Keratinocyte (primary cell): Measurements from ENCODE around the gene GARNL3. TPM values are rescaled to one million over a fixed set of nuclear protein-coding genes. Genes with fewer than 3 reads are reported as not detected.

Experiments
- DNase-seq: peaks from one replicate; pipeline ENCODE4 v3.0.0-alpha.2; 2011; ENCODE audit warnings: low read depth, missing footprints, low spot score
- FAIRE-seq: peaks from 2 replicates; lab custom pipeline; 2011; peaks lifted over from hg19 to GRCh38; lab: Jason Lieb, UNC
- H2AFZ ChIP-seq: 2 replicates; pipeline ENCODE4 v1.6.0; 2012; ENCODE audit warnings: low read length, control low read depth, inconsistent platforms; ENCODE audit not compliant: control insufficient read depth
- H3K27ac ChIP-seq: 2 replicates; pipeline ENCODE4 v1.5.1; 2011; ENCODE audit warnings: low read length; ENCODE audit not compliant: control insufficient read depth, insufficient read depth
- H3K27me3 ChIP-seq: 3 replicates; pipeline ENCODE4 v1.6.0; 2011; ENCODE audit warnings: low read length; ENCODE audit not compliant: control insufficient read depth, insufficient read depth; ENCODE audit errors: extremely low read depth
- H3K36me3 ChIP-seq, 2 experiments: 2 replicates in 1 of 2; 3 replicates in 1 of 2; pipeline ENCODE4 v1.5.1; 2011; ENCODE audit warnings: low read length in 2 of 2, mild to moderate bottlenecking in 1 of 2; ENCODE audit not compliant: control insufficient read depth in 2 of 2, insufficient read depth in 2 of 2; ENCODE audit errors: extremely low read depth in 1 of 2
- H3K4me1 ChIP-seq: 3 replicates; pipeline ENCODE4 v1.5.1; 2011; ENCODE audit warnings: low read length; ENCODE audit not compliant: control insufficient read depth, insufficient read depth; ENCODE audit errors: extremely low read depth
- H3K4me2 ChIP-seq: 3 replicates; pipeline ENCODE4 v1.6.0; 2011; ENCODE audit warnings: low read depth, low read length; ENCODE audit not compliant: control insufficient read depth, insufficient read depth; ENCODE audit errors: extremely low read depth
- H3K4me3 ChIP-seq, 3 experiments: fragments of 200-600 bp in 1 of 3; sonication (generic) in 1 of 3; 2 replicates in 2 of 3; 3 replicates in 1 of 3; pipeline ENCODE4 v1.5.1; 2011 to 2016; ENCODE audit warnings: low read length in 3 of 3, mild to moderate bottlenecking in 3 of 3, control low read depth in 2 of 3, inconsistent platforms in 1 of 3, low read depth in 1 of 3, mixed read lengths in 1 of 3, mixed run types in 1 of 3, moderate library complexity in 1 of 3; ENCODE audit not compliant: control insufficient read depth in 2 of 3, insufficient read depth in 2 of 3; ENCODE audit errors: extremely low read depth in 1 of 3
- H3K79me2 ChIP-seq: 2 replicates; pipeline ENCODE4 v1.6.0; 2012; ENCODE audit warnings: low read length; ENCODE audit not compliant: control insufficient read depth, insufficient read depth
- H3K9ac ChIP-seq: 3 replicates; pipeline ENCODE4 v1.6.0; 2011; ENCODE audit warnings: low read length; ENCODE audit not compliant: control insufficient read depth, insufficient read depth; ENCODE audit errors: extremely low read depth
- H3K9me1 ChIP-seq: 3 replicates; pipeline ENCODE4 v1.6.0; 2011; ENCODE audit warnings: low read length; ENCODE audit not compliant: control insufficient read depth, insufficient read depth; ENCODE audit errors: extremely low read depth
- H3K9me3 ChIP-seq: 2 replicates; pipeline ENCODE4 v1.5.1; 2012; ENCODE audit warnings: low read depth, low read length; ENCODE audit not compliant: control insufficient read depth
- H4K20me1 ChIP-seq: 3 replicates; pipeline ENCODE4 v1.6.0; 2011; ENCODE audit warnings: low read length; ENCODE audit not compliant: control insufficient read depth, insufficient read depth; ENCODE audit errors: extremely low read depth
- EZH2 ChIP-seq: IDR thresholded peaks from one replicate; pipeline ENCODE4 v1.6.1; 2012; ENCODE audit warnings: inconsistent platforms, mild to moderate bottlenecking, low read length, moderate library complexity
- dilution Hi-C: fragments of 300-500 bp; cut with MboI; formaldehyde crosslinking; loops from one replicate; pipeline ENCODE4 v1.7.0; 2020; ENCODE audit warnings: low sequenced_read_pairs; ENCODE audit not compliant: extremely low pct_ligation_motif_present
- polyA plus RNA-seq, 5 experiments: library from polyadenylated mRNA; depleted of rRNA in 3 of 5; stranded (reverse) in 3 of 5; stranded (forward) in 1 of 5; unstranded in 1 of 5; fragments of >200 nt; gene quantifications; 1 replicate in 1 of 5; 2 replicates in 3 of 5; 3 replicates in 1 of 5; pipeline versions ENCODE4 v1.2.1 to v1.2.3, GENCODE V29; 2011 to 2012; ENCODE audit warnings: missing spikeins in 2 of 5, low read depth in 1 of 5, low replicate concordance in 1 of 5
- TF ChIP-seq, protein P1 (sequence below), 3 experiments: IDR thresholded peaks in 1 of 3; conservative IDR thresholded peaks in 1 of 3; optimal IDR thresholded peaks in 1 of 3; 2 replicates in 2 of 3; 3 replicates in 1 of 3; pipeline versions ENCODE3 to v1.5.1; 2011; ENCODE audit warnings: low read length in 3 of 3, mild to moderate bottlenecking in 3 of 3, moderate library complexity in 2 of 3, control low read depth in 1 of 3, inconsistent platforms in 1 of 3; ENCODE audit not compliant: insufficient read depth in 2 of 3; ENCODE audit errors: extremely low read depth in 1 of 3

Gene GARNL3
- polyA plus RNA-seq, 1 donor (not counting 4 experiments of a cell fraction or from before 2014, with no cell fraction given), result 2.4 TPM

DNA sequence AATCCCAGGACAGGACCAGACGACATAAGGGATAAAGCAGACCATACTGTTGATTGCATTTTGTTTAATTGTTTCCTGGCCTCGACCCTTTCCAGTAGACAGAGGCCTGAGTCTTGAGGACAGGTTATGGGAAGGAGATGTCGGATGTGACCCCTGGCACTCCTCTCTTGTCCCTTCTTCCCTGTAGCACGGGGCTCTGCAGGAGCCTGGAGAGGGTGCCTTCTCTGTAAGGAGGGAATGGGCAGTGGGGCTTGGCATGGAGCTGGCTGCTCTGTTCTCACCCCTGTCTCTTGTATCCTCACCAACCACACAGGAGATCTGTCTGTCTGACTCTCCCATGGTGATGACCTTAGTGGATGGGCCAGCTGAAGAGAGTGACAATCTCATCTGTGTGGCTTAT lies 92.3 kb downstream of the GARNL3 start:
- H3K27ac ChIP-seq, result no peak overlapping the region
- no peaks in the 10 kb centered on the region for H3K36me3 ChIP-seq
- no peaks in the 10 kb centered on the region for H3K79me2 ChIP-seq
- dilution Hi-C loops, result no loop called here
- H3K27me3 ChIP-seq, result no peaks in the 10 kb centered on the region
- peaks cover 17% of the 10 kb centered on the region for H3K4me1 ChIP-seq
- DNase-seq, result no peak
- no peaks in the 10 kb centered on the region for H3K9me3 ChIP-seq
- H3K9me1 ChIP-seq, result no peaks in the 10 kb centered on the region
- H2AFZ ChIP-seq, result no peak overlapping the region
- H4K20me1 ChIP-seq, result no peaks in the 10 kb centered on the region
- H3K9ac ChIP-seq, result no peak overlapping the region
- H3K4me2 ChIP-seq, result no peak overlapping the region
- TF ChIP-seq, protein P1, sequence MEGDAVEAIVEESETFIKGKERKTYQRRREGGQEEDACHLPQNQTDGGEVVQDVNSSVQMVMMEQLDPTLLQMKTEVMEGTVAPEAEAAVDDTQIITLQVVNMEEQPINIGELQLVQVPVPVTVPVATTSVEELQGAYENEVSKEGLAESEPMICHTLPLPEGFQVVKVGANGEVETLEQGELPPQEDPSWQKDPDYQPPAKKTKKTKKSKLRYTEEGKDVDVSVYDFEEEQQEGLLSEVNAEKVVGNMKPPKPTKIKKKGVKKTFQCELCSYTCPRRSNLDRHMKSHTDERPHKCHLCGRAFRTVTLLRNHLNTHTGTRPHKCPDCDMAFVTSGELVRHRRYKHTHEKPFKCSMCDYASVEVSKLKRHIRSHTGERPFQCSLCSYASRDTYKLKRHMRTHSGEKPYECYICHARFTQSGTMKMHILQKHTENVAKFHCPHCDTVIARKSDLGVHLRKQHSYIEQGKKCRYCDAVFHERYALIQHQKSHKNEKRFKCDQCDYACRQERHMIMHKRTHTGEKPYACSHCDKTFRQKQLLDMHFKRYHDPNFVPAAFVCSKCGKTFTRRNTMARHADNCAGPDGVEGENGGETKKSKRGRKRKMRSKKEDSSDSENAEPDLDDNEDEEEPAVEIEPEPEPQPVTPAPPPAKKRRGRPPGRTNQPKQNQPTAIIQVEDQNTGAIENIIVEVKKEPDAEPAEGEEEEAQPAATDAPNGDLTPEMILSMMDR (optimal IDR thresholded peaks at IDR 0.05 in 1 of 3, IDR thresholded peaks at IDR 0.05 in 1 of 3, conservative IDR thresholded peaks at IDR 0.05 in 1 of 3; ENCODE audit: extremely low read depth in 1 of 3, insufficient read depth in 2 of 3, low read length in 3 of 3), result no peak
- TF ChIP-seq EZH2, result no peak
- no peak overlapping the region for H3K4me3 ChIP-seq
- no peak for FAIRE-seq

DNA sequence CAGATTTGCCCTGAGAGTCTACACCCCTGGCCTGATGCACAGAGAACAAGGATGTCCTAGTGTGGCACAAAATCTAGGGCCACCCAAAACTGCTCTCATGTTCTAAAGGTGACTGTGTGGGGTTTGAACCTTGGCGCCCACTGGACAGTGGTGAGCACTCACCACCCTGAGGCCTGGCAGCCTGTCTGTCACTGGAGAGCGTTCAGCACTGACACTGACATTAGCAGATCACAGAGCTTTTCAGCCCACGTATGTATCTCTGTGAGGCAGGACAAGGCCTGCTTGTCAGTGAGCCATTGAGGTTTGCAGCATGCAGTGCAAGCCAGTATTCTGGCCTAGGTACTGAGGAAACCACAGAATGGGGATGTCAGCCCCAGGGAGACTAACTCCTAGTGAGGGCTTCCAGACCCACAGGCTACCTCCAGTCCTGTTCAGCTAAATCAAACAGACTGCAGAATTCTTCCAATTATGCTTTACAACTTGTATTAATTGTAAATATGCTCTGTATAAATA lies 93.5 kb downstream of the GARNL3 start:
- Histone ChIP-seq H3K9me3 (no peaks in the 10 kb centered on the region), H3K79me2 (no peaks in the 10 kb centered on the region), H2AFZ (no peak overlapping the region), H3K36me3 (no peaks in the 10 kb centered on the region), H3K27me3 (no peaks in the 10 kb centered on the region), H3K27ac (no peak overlapping the region), H3K4me1 (peaks cover 23% of the 10 kb centered on the region), H4K20me1 (no peaks in the 10 kb centered on the region), H3K4me3 (no peak overlapping the region), H3K9ac (no peak overlapping the region), H3K4me2 (no peak overlapping the region), H3K9me1 (no peaks in the 10 kb centered on the region)
- dilution Hi-C loops, result no loop called here
- FAIRE-seq (no peak), DNase-seq (no peak)
- TF ChIP-seq, protein P1 (optimal IDR thresholded peaks at IDR 0.05 in 1 of 3, IDR thresholded peaks at IDR 0.05 in 1 of 3, conservative IDR thresholded peaks at IDR 0.05 in 1 of 3; ENCODE audit: extremely low read depth in 1 of 3, insufficient read depth in 2 of 3, low read length in 3 of 3), result no peak
- no peak for TF ChIP-seq EZH2
